Measurements from ENCODE around the gene ANK2.

The ANK2 gene

GRCh38 chr4:113288696-113289095 is 239.2 kb downstream of the ANK2 start:
- H3K9me2 ChIP-seq (replicated peaks; ENCODE audit: low read depth, low read length) = no peaks in the 10 kb centered on the region

DNA sequence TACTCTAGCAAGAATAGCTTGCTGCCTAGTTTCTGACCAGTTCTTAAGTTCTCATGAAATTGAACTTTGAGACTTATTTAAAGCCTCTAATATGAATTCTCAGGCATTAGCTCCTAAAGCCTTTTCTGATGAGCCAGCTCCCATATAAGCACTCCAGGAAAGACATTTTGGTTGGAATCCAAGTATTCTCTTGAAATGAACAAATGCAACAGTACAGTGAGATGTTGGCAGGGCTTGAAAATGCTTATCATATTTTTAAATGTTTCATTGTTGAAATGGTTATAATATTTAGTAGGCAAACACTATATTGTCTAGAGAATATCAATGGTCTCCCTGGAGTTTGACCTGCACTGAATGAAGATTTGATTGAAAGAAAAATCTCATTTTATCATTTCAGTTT is 240.3 kb downstream of the ANK2 start:
- Histone ChIP-seq H3K79me2 (ENCODE audit: insufficient read depth, low read length) (no peaks in the 10 kb centered on the region), H3K9ac (ENCODE audit: low read depth, low read length, poor library complexity, severe bottlenecking) (no peak overlapping the region), H3K4me2 (ENCODE audit: low read depth, low read length, poor library complexity, severe bottlenecking) (no peak overlapping the region), H3K4me1 (ENCODE audit: insufficient read depth, low read length, poor library complexity, severe bottlenecking) (peaks cover 8% of the 10 kb centered on the region), H3K36me3 (ENCODE audit: insufficient read depth, low read length) (no peaks in the 10 kb centered on the region), H2AFZ (ENCODE audit: low read length) (no peak overlapping the region), H3K27me3 (ENCODE audit: insufficient read depth, low read length, poor library complexity, severe bottlenecking) (no peaks in the 10 kb centered on the region), H3K4me3 (ENCODE audit: low read length, poor library complexity, severe bottlenecking) (no peak overlapping the region), H4K20me1 (ENCODE audit: insufficient read depth, low read length, poor library complexity, severe bottlenecking) (no peaks in the 10 kb centered on the region), H3F3A (ENCODE audit: low read depth) (no peaks in the 10 kb centered on the region), H3K9me3 (ENCODE audit: insufficient read depth, low read depth, low read length) (no peaks in the 10 kb centered on the region), H3K9me2 (replicated peaks; ENCODE audit: low read depth, low read length) (no peaks in the 10 kb centered on the region)
- TF ChIP-seq EZH2phosphoT487 (IDR thresholded peaks at IDR 0.05; ENCODE audit: borderline replicate concordance) = no peak
- TF ChIP-seq, protein P1, sequence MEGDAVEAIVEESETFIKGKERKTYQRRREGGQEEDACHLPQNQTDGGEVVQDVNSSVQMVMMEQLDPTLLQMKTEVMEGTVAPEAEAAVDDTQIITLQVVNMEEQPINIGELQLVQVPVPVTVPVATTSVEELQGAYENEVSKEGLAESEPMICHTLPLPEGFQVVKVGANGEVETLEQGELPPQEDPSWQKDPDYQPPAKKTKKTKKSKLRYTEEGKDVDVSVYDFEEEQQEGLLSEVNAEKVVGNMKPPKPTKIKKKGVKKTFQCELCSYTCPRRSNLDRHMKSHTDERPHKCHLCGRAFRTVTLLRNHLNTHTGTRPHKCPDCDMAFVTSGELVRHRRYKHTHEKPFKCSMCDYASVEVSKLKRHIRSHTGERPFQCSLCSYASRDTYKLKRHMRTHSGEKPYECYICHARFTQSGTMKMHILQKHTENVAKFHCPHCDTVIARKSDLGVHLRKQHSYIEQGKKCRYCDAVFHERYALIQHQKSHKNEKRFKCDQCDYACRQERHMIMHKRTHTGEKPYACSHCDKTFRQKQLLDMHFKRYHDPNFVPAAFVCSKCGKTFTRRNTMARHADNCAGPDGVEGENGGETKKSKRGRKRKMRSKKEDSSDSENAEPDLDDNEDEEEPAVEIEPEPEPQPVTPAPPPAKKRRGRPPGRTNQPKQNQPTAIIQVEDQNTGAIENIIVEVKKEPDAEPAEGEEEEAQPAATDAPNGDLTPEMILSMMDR (conservative IDR thresholded peaks at IDR 0.05; ENCODE audit: low read length) = no peak

More at GRCh38 chr4:113288696-113289095, 239.2 kb downstream of the ANK2 start:
- no peaks in the 10 kb centered on the region for H3F3A ChIP-seq (ENCODE audit: low read depth)
- no peak overlapping the region for H2AFZ ChIP-seq (ENCODE audit: low read length)
- H3K36me3 ChIP-seq (ENCODE audit: insufficient read depth, low read length) = no peaks in the 10 kb centered on the region
- no peak for TF ChIP-seq EZH2phosphoT487 (IDR thresholded peaks at IDR 0.05; ENCODE audit: borderline replicate concordance)
- TF ChIP-seq, protein P1 (conservative IDR thresholded peaks at IDR 0.05; ENCODE audit: low read length) = no peak
- no peak overlapping the region for H3K4me3 ChIP-seq (ENCODE audit: low read length, poor library complexity, severe bottlenecking)
- no peaks in the 10 kb centered on the region for H3K79me2 ChIP-seq (ENCODE audit: insufficient read depth, low read length)
- no peak overlapping the region for H3K9ac ChIP-seq (ENCODE audit: low read depth, low read length, poor library complexity, severe bottlenecking)
- H3K4me1 ChIP-seq (ENCODE audit: insufficient read depth, low read length, poor library complexity, severe bottlenecking) = peaks cover 8% of the 10 kb centered on the region
- H3K27me3 ChIP-seq (ENCODE audit: insufficient read depth, low read length, poor library complexity, severe bottlenecking) = no peaks in the 10 kb centered on the region
- no peaks in the 10 kb centered on the region for H4K20me1 ChIP-seq (ENCODE audit: insufficient read depth, low read length, poor library complexity, severe bottlenecking)
- no peak overlapping the region for H3K4me2 ChIP-seq (ENCODE audit: low read depth, low read length, poor library complexity, severe bottlenecking)
- no peaks in the 10 kb centered on the region for H3K9me3 ChIP-seq (ENCODE audit: insufficient read depth, low read depth, low read length)

- Histone ChIP-seq H3K4me3 (ENCODE audit: low read length, poor library complexity, severe bottlenecking) (no peak overlapping the region), H3K4me1 (ENCODE audit: insufficient read depth, low read length, poor library complexity, severe bottlenecking) (peaks cover 8% of the 10 kb centered on the region), H3K27me3 (ENCODE audit: insufficient read depth, low read length, poor library complexity, severe bottlenecking) (no peaks in the 10 kb centered on the region), H3K9me3 (ENCODE audit: insufficient read depth, low read depth, low read length) (no peaks in the 10 kb centered on the region), H3K36me3 (ENCODE audit: insufficient read depth, low read length) (no peaks in the 10 kb centered on the region), H4K20me1 (ENCODE audit: insufficient read depth, low read length, poor library complexity, severe bottlenecking) (no peaks in the 10 kb centered on the region), H3K4me2 (ENCODE audit: low read depth, low read length, poor library complexity, severe bottlenecking) (no peak overlapping the region), H3K9ac (ENCODE audit: low read depth, low read length, poor library complexity, severe bottlenecking) (no peak overlapping the region), H3F3A (ENCODE audit: low read depth) (no peaks in the 10 kb centered on the region), H2AFZ (ENCODE audit: low read length) (no peak overlapping the region), H3K79me2 (ENCODE audit: insufficient read depth, low read length) (no peaks in the 10 kb centered on the region), H3K9me2 (replicated peaks; ENCODE audit: low read depth, low read length) (no peaks in the 10 kb centered on the region)
- TF ChIP-seq EZH2phosphoT487 (IDR thresholded peaks at IDR 0.05; ENCODE audit: borderline replicate concordance) = no peak
- TF ChIP-seq, protein P1 (conservative IDR thresholded peaks at IDR 0.05; ENCODE audit: low read length) = no peak
Measured at GRCh38 chr4:113290666-113291065, 241.2 kb downstream of the ANK2 start.

All from Loucy (cell line).